ENCODE measurements around the gene ANAPC1. TPM values are rescaled to one million over a fixed set of nuclear protein-coding genes. Genes with fewer than 3 reads are reported as not detected.
A peak's percentile ranks its signal among the peaks of the same experiment; 100 is the strongest.

Gene ANAPC1, protein sequence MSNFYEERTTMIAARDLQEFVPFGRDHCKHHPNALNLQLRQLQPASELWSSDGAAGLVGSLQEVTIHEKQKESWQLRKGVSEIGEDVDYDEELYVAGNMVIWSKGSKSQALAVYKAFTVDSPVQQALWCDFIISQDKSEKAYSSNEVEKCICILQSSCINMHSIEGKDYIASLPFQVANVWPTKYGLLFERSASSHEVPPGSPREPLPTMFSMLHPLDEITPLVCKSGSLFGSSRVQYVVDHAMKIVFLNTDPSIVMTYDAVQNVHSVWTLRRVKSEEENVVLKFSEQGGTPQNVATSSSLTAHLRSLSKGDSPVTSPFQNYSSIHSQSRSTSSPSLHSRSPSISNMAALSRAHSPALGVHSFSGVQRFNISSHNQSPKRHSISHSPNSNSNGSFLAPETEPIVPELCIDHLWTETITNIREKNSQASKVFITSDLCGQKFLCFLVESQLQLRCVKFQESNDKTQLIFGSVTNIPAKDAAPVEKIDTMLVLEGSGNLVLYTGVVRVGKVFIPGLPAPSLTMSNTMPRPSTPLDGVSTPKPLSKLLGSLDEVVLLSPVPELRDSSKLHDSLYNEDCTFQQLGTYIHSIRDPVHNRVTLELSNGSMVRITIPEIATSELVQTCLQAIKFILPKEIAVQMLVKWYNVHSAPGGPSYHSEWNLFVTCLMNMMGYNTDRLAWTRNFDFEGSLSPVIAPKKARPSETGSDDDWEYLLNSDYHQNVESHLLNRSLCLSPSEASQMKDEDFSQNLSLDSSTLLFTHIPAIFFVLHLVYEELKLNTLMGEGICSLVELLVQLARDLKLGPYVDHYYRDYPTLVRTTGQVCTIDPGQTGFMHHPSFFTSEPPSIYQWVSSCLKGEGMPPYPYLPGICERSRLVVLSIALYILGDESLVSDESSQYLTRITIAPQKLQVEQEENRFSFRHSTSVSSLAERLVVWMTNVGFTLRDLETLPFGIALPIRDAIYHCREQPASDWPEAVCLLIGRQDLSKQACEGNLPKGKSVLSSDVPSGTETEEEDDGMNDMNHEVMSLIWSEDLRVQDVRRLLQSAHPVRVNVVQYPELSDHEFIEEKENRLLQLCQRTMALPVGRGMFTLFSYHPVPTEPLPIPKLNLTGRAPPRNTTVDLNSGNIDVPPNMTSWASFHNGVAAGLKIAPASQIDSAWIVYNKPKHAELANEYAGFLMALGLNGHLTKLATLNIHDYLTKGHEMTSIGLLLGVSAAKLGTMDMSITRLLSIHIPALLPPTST (N-terminal part only)
- total RNA-seq, result 10 to 100 TPM; 37.3 to 67.3 (median 51.4) TPM

DNA sequence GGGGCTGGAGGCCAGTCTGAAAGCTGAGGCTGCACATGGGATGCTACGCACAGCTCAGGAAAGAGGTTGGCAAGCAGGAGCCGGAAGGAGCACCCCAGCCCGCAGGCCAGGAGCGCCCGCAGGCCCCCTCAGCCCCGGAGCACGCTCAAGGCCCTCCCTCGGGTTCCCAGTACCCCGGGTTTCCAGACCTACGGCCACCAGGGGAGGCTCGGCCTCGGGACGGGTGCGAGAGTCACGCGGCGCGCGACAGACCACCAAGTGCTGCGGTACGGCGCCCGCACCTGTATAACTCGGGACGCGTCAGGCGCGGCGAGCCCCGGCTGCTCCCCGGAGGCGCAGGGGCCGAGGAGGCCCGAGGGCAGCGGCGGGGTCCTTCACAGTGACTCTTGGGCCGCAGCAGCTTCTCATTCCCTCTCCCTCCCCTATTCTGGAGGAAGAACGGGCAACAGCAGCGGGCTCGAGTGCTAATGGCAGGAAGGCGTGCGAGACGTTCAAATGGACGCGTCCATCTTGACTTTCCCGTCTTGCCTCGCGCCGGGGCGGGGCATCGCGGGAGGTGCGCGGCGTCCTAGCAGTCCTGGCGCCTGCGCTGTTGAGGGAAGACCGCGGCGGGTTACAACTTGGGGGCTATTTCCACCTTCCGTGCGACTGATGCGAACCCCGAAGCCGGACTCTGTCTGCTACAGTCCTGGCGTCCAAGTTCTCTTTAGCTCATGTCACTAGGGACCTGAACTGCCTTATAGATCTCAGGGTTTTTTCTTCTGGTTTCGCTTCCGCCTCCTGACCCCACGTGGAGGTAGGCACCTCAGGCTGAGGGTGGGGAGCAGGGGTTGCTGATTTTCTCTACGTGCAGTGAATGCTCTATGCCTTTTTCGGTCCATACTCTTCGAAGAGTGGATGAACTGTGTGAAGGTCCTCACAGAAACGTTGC, at the start of gene ANAPC1:
ANAPC1 (minus strand) TSS at position 533 of the 931 bp plus-strand sequence. CDS start 3,368 bp downstream, outside the sequence.
- peak within 1 kb of the TSS; percentile 63 to 100 (median 81) for H3K4me3 ChIP-seq
- in situ Hi-C loops (cut with MboI; ENCODE audit: low pct_ligation_motif_present in 1 of 4, low pct_unique_long_range_greater_than_20kb in 1 of 4, low sequenced_read_pairs in 3 of 4), result loop anchor here in 1 of 4 donors (10.0 kb wide), 1 partner anchor 161 kb away; no protein-coding TSS in a partner anchor
- H3K27ac ChIP-seq, result peak within 1 kb of the TSS; percentile 84 to 92 (median 86)
- no peaks in the 10 kb centered on the region for H3K9me3 ChIP-seq
- no peaks in the 10 kb centered on the region for H3K27me3 ChIP-seq
- DNase-seq, result peak; percentile 86
- 0% methylated on average over 4 to 48 of the region's 73 CpGs for WGBS, 2 donors (ENCODE audit: low coverage in 1 of 2)
- TF ChIP-seq EP300 (IDR thresholded peaks at IDR 0.05; ENCODE audit: low read depth) (no peak), POLR2A (IDR thresholded peaks at IDR 0.05) (peak; percentile 56), POLR2AphosphoS5 (IDR thresholded peaks at IDR 0.05) (peak; percentile 66 to 74 (median 67))
- TF ChIP-seq, protein P1, sequence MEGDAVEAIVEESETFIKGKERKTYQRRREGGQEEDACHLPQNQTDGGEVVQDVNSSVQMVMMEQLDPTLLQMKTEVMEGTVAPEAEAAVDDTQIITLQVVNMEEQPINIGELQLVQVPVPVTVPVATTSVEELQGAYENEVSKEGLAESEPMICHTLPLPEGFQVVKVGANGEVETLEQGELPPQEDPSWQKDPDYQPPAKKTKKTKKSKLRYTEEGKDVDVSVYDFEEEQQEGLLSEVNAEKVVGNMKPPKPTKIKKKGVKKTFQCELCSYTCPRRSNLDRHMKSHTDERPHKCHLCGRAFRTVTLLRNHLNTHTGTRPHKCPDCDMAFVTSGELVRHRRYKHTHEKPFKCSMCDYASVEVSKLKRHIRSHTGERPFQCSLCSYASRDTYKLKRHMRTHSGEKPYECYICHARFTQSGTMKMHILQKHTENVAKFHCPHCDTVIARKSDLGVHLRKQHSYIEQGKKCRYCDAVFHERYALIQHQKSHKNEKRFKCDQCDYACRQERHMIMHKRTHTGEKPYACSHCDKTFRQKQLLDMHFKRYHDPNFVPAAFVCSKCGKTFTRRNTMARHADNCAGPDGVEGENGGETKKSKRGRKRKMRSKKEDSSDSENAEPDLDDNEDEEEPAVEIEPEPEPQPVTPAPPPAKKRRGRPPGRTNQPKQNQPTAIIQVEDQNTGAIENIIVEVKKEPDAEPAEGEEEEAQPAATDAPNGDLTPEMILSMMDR (IDR thresholded peaks at IDR 0.05), result peak in 1 of 5 experiments; percentile 22
- peaks cover 0 to 20% (median 7%) of the 10 kb centered on the region in 4 donors for H3K4me1 ChIP-seq
- intact Hi-C loops (cut with DNase I; ENCODE audit: low total_unique reads), result no loop called here
- H3K36me3 ChIP-seq, result no peaks in the 10 kb centered on the region

DNA sequence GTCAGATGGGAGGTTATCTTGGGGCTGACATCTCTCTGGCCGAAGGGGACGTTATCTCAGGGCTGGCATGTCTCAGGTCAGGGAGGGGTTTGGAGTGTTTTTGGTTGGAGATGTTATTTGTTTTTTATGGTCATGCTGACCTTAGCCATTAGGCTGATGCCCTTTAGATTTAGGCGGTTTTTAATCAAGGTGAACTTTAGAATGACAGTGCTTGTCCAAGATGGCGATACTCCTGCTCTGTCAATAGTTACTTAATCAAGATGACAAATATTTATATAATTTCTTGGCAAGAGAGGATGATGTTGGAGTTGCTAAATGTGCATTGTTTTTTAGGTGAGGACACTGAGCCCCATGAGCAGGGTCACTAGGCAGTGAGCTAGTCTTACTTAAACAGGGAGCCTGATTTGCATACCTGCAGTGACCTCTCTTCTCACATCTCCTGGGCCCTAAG, 48.9 kb upstream of the ANAPC1 start:
- Histone ChIP-seq H3K9me3 (no peaks in the 10 kb centered on the region), H3K36me3 (no peaks in the 10 kb centered on the region), H3K4me1 (no peaks in the 10 kb centered on the region), H3K27ac (peak overlapping the region in 1 of 4 donors; percentile 3), H3K27me3 (no peaks in the 10 kb centered on the region), H3K4me3 (no peak overlapping the region)
- DNase-seq, result no peak
- intact Hi-C loops (cut with DNase I; ENCODE audit: low total_unique reads) (no loop called here), in situ Hi-C loops (cut with MboI; ENCODE audit: low pct_ligation_motif_present in 1 of 4, low pct_unique_long_range_greater_than_20kb in 1 of 4, low sequenced_read_pairs in 3 of 4) (no loop called here)
- no peak for TF ChIP-seq POLR2AphosphoS5 (IDR thresholded peaks at IDR 0.05)
- TF ChIP-seq POLR2A (IDR thresholded peaks at IDR 0.05), result no peak
- TF ChIP-seq, protein P1 (IDR thresholded peaks at IDR 0.05), result no peak
- TF ChIP-seq EP300 (IDR thresholded peaks at IDR 0.05; ENCODE audit: low read depth), result no peak
- WGBS, 2 donors (ENCODE audit: low coverage in 1 of 2), result 40 to 92% methylated on average over 1 to 4 of the region's 4 CpGs

DNA sequence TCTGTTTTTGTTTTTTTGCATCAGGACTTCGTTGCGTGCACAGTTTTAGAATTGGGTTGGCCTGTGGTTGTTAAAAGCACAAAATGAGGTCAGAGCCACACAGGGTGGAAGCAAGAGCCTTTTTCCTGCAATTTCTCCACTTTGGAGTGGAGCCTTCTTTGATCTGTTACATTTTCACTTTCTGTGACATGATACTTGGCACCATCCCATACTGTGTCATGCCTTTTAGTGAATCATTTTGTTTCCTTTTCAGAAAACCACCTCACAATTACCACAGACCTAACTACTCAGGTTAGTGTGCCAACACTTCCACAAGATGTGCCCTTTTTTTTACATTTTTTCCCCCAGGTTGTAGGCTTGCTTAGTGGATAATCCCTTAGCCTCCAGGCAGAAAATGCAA, 46.9 kb upstream of the ANAPC1 start:
- no peaks in the 10 kb centered on the region for H3K27me3 ChIP-seq
- peak overlapping the region in 1 of 4 donors; percentile 10 for H3K27ac ChIP-seq
- WGBS, 2 donors (ENCODE audit: low coverage in 1 of 2), result 38 to 63% methylated on average over 2 of the region's 2 CpGs
- no peak overlapping the region for H3K4me3 ChIP-seq
- DNase-seq, result no peak
- H3K9me3 ChIP-seq, result no peaks in the 10 kb centered on the region
- in situ Hi-C loops (cut with MboI; ENCODE audit: low pct_ligation_motif_present in 1 of 4, low pct_unique_long_range_greater_than_20kb in 1 of 4, low sequenced_read_pairs in 3 of 4) (no loop called here), intact Hi-C loops (cut with DNase I; ENCODE audit: low total_unique reads) (no loop called here)
- TF ChIP-seq POLR2A (IDR thresholded peaks at IDR 0.05) (no peak), EP300 (IDR thresholded peaks at IDR 0.05; ENCODE audit: low read depth) (no peak), POLR2AphosphoS5 (IDR thresholded peaks at IDR 0.05) (no peak)
- TF ChIP-seq, protein P1 (IDR thresholded peaks at IDR 0.05), result no peak
- no peaks in the 10 kb centered on the region for H3K4me1 ChIP-seq
- no peaks in the 10 kb centered on the region for H3K36me3 ChIP-seq
